Mucosa of stomach (tissue), 1 donor: ENCODE results near the gene BTD.

Source experiments
- H3K27me3 ChIP-seq: one replicate; pipeline ENCODE4 v1.7.0; 2013; ENCODE audit warnings: mild to moderate bottlenecking, low read length; ENCODE audit not compliant: control insufficient read depth, insufficient read depth
- H3K36me3 ChIP-seq: one replicate; pipeline ENCODE4 v1.7.0; 2013; ENCODE audit warnings: low read length; ENCODE audit not compliant: control insufficient read depth, insufficient read depth
- H3K4me1 ChIP-seq: one replicate; pipeline ENCODE4 v1.7.0; 2013; ENCODE audit warnings: mild to moderate bottlenecking, low read length; ENCODE audit not compliant: control insufficient read depth, insufficient read depth
- H3K4me3 ChIP-seq: one replicate; pipeline ENCODE4 v1.7.0; 2013; ENCODE audit warnings: low read length
- H3K9ac ChIP-seq: one replicate; pipeline ENCODE4 v1.7.0; 2013; ENCODE audit warnings: mild to moderate bottlenecking, low read length, moderate library complexity
- H3K9me3 ChIP-seq: one replicate; pipeline ENCODE4 v1.7.0; 2013; ENCODE audit warnings: mild to moderate bottlenecking, low read length, moderate library complexity; ENCODE audit not compliant: control insufficient read depth
- donor health status: Pancreatic carcinoma.

The BTD gene

DNA sequence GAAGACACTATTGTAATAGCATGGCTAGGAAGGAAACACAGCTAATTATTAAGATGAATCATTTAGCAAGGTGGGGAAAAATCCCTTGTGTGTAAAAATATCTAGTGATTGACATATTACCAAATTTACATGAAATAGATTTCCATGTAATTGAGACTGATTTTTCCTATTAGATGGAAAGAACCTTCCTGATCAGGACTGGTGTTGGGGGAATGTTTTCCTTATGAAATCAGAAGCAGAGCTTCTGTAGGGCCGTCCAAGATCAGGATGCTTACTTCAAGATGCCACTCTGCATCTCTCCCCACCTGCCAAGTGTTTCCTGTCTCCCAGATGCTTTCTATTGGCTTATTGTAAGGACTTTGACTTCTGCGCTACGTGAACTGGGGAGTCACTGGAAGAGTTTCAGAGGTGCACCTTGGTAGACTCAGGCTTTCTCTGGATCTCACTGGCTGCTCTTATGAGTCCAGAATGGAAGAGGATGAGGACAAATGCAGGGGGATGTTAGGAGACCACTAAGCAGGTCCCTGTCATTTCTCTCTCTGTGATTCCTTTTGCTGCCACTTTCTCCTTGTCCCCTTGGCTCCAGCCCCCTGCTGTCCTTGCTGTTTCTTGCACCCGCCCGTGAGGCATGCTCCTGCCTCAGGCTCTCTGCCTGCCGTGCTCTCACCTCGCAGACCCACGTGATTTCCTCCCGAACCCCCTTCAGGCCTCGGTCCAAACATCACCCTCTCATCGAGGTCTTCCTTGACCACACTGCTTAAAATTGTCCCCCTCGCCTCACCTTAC, 30.1 kb downstream of the BTD start:
- Histone ChIP-seq H3K9ac (no peak overlapping the region), H3K4me3 (no peak overlapping the region), H3K27me3 (no peaks in the 10 kb centered on the region), H3K9me3 (no peaks in the 10 kb centered on the region), H3K4me1 (peaks cover 18% of the 10 kb centered on the region), H3K36me3 (no peaks in the 10 kb centered on the region)

DNA sequence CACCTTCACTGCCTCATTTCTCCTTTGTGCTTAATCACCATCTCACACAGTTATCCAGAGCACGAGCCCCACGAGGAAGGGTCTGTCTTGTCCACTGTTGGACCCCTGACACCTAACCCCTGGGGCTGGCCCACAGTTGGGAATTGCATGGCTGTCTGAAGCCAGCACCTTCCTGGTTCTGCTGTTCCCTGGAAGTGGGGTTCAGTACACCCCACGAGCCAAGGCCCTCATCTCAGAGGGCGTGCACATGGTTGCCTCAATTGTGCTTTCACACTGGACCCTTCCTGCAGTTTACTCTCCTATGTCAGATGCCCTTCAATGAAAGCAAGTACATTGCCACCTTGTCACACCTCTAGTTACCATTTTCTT, 30.7 kb downstream of the BTD start:
- H3K27me3 ChIP-seq: no peaks in the 10 kb centered on the region
- no peaks in the 10 kb centered on the region for H3K36me3 ChIP-seq
- H3K9ac ChIP-seq: no peak overlapping the region
- peaks cover 18% of the 10 kb centered on the region for H3K4me1 ChIP-seq
- no peaks in the 10 kb centered on the region for H3K9me3 ChIP-seq
- H3K4me3 ChIP-seq: no peak overlapping the region

DNA sequence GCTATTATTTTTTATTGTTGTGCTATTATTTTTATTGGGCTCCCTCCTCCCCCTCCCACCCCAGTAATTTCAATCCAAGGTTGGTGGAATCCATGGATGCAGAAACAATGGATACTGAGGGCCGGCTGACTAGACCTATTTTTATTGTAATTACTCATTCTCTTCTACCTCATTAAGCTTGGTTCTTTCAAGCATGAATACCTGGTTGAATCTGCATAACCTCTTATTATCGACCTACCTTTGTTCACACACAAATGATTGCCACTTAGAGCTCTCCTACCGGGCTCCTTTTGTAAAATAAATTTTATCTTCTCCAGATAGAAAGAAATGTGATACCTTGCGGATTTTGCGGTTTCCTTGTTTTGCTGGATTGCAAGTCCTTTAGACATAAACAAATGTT, 31.6 kb downstream of the BTD start:
- no peaks in the 10 kb centered on the region for H3K27me3 ChIP-seq
- H3K4me3 ChIP-seq: no peak overlapping the region
- peaks cover 18% of the 10 kb centered on the region for H3K4me1 ChIP-seq
- H3K9ac ChIP-seq: no peak overlapping the region
- H3K36me3 ChIP-seq: no peaks in the 10 kb centered on the region
- no peaks in the 10 kb centered on the region for H3K9me3 ChIP-seq

DNA sequence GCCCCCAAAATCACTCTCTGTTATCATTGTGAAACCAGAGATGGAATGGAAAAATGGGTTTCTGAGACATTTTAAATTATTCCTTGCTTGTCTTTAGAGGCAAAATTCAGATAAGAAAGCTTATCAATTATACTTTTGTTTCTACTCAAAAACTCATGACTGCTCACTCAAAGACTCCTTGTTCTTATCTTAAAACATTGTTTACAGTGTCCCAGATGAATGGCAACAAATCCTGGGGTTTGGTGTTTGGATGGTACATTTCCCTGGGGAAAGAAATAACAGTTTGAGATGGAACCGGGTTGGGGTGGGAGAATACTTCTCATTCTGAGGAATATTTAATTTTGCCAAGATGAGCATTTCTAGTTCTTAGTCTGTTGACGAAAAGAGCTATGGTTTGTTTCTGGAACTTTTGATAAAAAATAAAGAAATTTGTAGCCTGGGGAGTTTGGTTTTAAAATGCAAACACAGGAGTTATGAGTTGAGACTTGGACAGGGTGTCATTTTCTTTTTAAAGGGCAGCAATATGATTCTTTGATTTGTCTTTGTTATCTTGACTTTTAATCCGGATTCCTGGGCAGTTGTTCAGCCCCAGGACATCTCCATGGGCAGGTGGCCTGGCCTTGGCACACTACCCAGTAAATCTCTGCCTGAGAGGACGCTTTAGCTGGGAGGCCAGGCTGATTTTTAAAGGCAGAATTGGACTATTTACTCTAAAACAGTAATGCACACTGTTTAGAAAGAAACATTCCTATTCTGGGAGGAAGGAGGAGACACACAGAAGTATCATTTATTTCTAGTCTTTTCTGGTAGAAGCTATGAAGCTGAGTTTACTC, 32.4 kb downstream of the BTD start:
- no peaks in the 10 kb centered on the region for H3K9me3 ChIP-seq
- H3K36me3 ChIP-seq: no peaks in the 10 kb centered on the region
- H3K9ac ChIP-seq: no peak overlapping the region
- H3K27me3 ChIP-seq: no peaks in the 10 kb centered on the region
- H3K4me3 ChIP-seq: no peak overlapping the region
- peaks cover 18% of the 10 kb centered on the region for H3K4me1 ChIP-seq

DNA sequence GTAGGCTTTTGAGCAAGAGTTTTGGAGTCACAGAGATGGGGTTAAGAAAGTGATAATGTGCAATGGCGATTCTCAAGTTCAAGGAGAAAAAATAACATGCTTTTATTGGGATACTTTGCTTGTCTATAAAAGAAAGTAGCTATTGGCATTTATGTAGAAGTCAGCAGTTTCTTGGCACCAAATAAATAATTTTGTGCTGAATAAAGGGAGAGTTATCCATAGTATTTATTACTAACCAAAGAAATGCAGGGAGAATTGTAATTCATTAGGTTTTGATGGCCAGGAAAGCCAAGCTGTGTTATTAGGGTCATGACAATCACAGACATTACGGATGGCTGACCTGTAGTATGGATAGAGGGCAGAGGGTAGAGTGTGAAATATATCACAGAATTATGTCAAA, 33.1 kb downstream of the BTD start:
- H3K9ac ChIP-seq: no peak overlapping the region
- H3K4me1 ChIP-seq: peaks cover 18% of the 10 kb centered on the region
- no peaks in the 10 kb centered on the region for H3K36me3 ChIP-seq
- no peak overlapping the region for H3K4me3 ChIP-seq
- H3K9me3 ChIP-seq: no peaks in the 10 kb centered on the region
- no peaks in the 10 kb centered on the region for H3K27me3 ChIP-seq

DNA sequence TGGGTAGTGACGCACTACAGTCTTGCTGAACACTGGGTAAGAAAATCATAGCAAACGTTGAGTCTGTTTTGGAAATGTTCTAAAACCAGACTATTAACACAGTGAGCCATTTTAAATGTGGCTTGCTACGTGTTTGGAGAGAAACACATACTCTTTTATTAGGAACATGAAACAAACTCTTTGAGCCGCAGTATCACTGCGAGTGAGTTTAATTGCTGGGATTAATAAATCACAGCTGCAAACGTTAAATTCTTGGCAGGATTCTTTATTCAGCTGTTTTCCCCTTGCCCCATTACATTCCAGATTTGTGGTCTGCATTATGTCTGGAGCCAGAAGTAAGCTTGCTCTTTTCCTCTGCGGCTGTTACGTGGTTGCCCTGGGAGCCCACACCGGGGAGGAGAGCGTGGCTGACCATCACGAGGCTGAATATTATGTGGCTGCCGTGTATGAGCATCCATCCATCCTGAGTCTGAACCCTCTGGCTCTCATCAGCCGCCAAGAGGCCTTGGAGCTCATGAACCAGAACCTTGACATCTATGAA, 33.6 kb downstream of the BTD start:
- H3K4me3 ChIP-seq: no peak overlapping the region
- H3K36me3 ChIP-seq: no peaks in the 10 kb centered on the region
- no peaks in the 10 kb centered on the region for H3K9me3 ChIP-seq
- no peak overlapping the region for H3K9ac ChIP-seq
- H3K27me3 ChIP-seq: no peaks in the 10 kb centered on the region
- peaks cover 18% of the 10 kb centered on the region for H3K4me1 ChIP-seq

DNA sequence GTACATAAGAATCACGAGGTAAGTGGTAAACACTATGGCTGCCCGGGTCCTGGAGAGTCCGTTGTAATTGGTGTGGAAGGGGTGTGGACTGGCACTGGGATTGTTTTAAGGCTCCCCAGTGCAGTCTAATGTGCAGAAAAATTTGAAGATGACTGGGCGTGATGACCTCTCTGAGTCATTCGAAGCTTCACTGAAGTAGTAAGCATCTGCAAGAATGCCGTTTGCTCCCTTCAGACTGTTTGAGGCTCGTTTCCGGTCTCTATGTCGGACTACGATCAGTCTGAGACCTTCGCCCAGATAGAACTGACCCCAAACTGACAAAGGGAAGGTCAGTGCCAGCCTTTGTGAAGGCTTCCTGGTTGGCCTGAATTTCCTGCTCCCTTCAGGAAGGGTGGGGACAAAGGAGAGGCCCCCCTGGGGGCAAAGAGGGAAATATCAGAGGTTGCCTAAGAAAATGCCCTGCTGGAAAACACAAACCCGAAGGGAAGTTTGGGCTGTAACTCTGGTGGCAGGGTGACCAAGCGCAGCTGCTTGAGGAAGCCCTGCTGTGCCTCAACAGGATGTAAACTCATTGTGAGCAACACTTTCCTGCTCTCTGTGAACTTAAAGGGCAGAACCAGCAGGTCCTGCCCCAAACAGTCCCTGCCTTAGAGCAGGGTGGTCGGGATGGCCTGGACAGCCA, 34.6 kb downstream of the BTD start:
- Histone ChIP-seq H3K27me3 (no peaks in the 10 kb centered on the region), H3K9ac (peak overlapping the region; percentile 24), H3K36me3 (no peaks in the 10 kb centered on the region), H3K9me3 (no peaks in the 10 kb centered on the region), H3K4me3 (no peak overlapping the region), H3K4me1 (peaks cover 12% of the 10 kb centered on the region)

DNA sequence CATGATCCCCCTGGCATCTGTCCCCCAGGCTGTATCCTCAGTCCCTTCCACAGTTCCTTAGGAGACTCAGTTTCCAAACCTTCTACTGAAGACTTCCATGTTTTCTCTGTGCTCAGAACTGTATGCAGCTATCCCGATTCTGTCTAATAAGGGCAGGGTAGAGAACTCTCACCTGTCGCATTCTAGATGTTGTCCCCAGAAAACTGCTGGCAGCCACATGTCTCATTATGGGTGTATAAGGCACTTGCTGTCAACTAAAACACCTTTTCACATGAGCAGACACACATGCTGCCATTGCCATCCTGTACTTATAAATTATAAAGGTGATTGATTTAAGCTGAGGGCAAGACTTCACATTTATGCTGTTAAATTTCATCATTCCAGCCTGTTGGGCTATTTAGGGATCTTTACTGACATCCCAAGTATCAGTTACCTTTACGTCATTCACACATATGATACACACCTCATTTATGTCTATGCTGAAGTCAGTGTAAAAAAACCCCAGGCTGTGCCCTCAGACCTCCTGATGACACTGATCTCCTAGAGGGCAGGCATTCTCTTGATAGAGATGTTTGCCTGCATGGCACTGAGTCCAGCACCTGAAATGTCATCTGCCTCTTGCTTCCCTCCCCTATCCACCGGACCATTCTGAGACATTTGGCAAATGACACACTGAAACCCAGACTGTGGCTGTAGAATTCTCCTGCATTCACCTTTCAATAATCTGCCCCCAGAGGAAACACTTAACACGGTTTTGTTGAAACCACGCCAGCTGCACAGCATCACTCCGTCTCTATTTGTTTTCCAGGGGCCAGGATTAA, 35.8 kb downstream of the BTD start:
- H3K9ac ChIP-seq: no peak overlapping the region
- H3K9me3 ChIP-seq: no peaks in the 10 kb centered on the region
- no peak overlapping the region for H3K4me3 ChIP-seq
- no peaks in the 10 kb centered on the region for H3K36me3 ChIP-seq
- no peaks in the 10 kb centered on the region for H3K27me3 ChIP-seq
- H3K4me1 ChIP-seq: peaks cover 12% of the 10 kb centered on the region

DNA sequence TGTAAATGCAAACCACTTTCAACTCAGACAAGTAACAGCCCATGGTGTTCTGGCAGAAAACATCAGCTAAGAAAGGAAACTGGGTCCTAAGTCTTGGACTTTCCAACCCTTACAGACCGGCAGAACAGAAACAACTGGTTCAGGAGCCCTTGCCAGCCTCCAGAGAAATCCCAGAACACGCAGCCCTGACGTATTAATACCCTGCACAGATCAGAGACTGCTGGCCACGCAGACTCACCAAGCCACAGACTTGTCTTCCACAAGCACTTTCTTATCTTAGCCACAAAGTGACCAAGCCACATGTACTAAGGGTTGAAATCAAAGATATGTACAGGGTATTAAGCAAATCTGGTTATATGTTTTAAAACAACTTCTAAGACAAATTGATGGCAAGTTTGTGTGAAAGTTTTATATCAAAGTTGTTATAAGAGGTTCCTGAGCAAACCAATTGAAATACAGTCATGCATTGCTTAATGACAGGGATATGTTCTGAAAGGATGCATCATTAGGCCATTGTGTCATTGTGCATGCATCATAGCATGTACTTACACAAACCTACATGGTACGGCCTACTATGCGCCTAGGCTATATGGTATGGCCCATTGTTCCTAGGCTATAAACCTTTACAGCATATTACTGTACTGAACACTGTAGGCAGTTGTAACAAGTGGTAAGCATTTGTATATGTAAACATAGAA, 36.8 kb downstream of the BTD start:
- no peaks in the 10 kb centered on the region for H3K36me3 ChIP-seq
- no peak overlapping the region for H3K4me3 ChIP-seq
- no peak overlapping the region for H3K9ac ChIP-seq
- H3K27me3 ChIP-seq: no peaks in the 10 kb centered on the region
- peaks cover 10% of the 10 kb centered on the region for H3K4me1 ChIP-seq
- no peaks in the 10 kb centered on the region for H3K9me3 ChIP-seq

DNA sequence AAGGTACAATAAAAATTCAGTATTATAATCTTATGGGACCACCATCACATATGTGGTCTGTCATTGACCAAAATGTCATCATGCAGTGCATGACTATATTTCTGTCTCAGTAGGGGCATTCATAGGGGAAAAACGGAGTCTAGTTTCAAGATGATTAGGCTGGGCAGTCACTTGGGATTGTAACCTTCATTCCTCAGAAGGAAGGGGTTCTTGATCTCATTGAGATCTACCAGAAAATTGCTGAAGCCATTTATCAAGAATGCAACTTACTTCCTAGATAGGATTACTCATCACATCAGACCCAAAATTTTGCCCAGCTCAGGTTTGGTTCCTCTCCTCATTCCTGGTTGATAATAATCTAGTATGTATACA, 37.3 kb downstream of the BTD start:
- no peak overlapping the region for H3K9ac ChIP-seq
- no peaks in the 10 kb centered on the region for H3K27me3 ChIP-seq
- no peak overlapping the region for H3K4me3 ChIP-seq
- no peaks in the 10 kb centered on the region for H3K36me3 ChIP-seq
- peaks cover 5% of the 10 kb centered on the region for H3K4me1 ChIP-seq
- no peaks in the 10 kb centered on the region for H3K9me3 ChIP-seq

DNA sequence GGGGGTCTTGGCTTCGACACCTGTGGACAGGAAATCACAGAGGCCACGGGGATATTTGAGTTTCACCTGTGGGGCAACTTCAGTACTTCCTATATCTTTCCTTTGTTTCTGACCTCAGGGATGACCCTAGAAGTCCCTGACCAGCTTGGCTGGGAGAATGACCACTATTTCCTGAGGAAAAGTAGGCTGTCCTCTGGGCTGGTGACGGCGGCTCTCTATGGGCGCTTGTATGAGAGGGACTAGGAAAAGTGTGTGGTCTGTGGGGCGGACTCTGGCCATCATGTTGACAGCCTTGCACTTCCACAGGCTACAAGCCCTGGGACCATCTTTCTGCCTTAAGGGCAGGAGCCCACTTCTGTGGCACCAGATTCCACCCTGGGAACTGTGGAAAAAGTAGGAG, 43.7 kb downstream of the BTD start:
- Histone ChIP-seq H3K36me3 (no peaks in the 10 kb centered on the region), H3K9ac (no peak overlapping the region), H3K4me1 (no peaks in the 10 kb centered on the region), H3K4me3 (no peak overlapping the region), H3K9me3 (no peaks in the 10 kb centered on the region), H3K27me3 (no peaks in the 10 kb centered on the region)
